ENCODE data around the gene TTC5. TPM values are rescaled to one million over a fixed set of nuclear protein-coding genes. Genes with fewer than 3 reads are reported as not detected.

TTC5 gene
- total RNA-seq, 1 experiment from 2014 or later: 20.6 TPM

DNA sequence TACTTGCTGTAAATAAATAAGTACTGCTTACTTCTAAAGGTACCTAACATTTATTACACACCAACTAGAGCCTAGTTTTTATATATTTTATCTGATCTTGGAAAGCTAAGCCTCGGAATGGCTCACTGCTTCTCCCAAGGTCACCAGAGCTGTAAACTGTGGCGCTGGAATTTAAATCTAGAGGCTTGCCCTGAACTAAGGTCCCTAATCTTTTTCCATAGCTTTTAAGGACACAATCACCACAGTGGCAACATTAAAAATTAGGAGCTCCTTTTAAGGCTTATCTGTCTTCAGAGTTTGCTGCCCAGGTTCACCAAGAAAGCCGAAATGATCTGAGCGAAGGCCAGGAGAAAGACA is 26.7 kb upstream of the TTC5 start:
- peak overlapping the region; percentile 2 for H2BK5ac ChIP-seq (ENCODE audit: insufficient read length, low read length)
- no peaks in the 10 kb centered on the region for H4K20me1 ChIP-seq (ENCODE audit: control insufficient read depth, insufficient read depth, insufficient read length)
- Mint-ChIP-seq H3K4me3 (peak overlapping the region; percentile 95 to 99), H3K27ac (peak overlapping the region; percentile 99 to 100 (median 99)), H3K9me3 (peaks cover 0 to 3% of the 10 kb centered on the region in 2 experiments; a peak in 1 of 5 replicates), H3K4me1 (peaks cover 35% of the 10 kb centered on the region in 2 experiments), H3K27me3 (ENCODE audit: low read depth) (no peaks in the 10 kb centered on the region), H3K36me3 (ENCODE audit: insufficient read depth in 1 of 3, low read depth in 3 of 3) (peaks cover 16 to 45% (median 34%) of the 10 kb centered on the region in 3 experiments; a peak in 6 of 7 replicates)
- H4K8ac ChIP-seq (replicated peaks; ENCODE audit: insufficient read length, low read depth, low read length): no peak overlapping the region
- peak overlapping the region; percentile 19 for H3K56ac ChIP-seq (ENCODE audit: insufficient read length, low read depth, low read length)
- peaks cover 6% of the 10 kb centered on the region for H3K23me2 ChIP-seq (ENCODE audit: insufficient read length, low read depth, low read length, poor library complexity, severe bottlenecking)
- H3K18ac ChIP-seq (ENCODE audit: insufficient read length, low read depth, low read length): peak overlapping the region; percentile 87
- peaks cover 6% of the 10 kb centered on the region for H3K4me1 ChIP-seq (ENCODE audit: insufficient read depth, low read length)
- no peak overlapping the region for H2AFZ ChIP-seq (ENCODE audit: low read length)
- H2BK15ac ChIP-seq (ENCODE audit: low read depth, low read length): no peak overlapping the region
- WGBS (ENCODE audit: extremely low coverage, insufficient read length, low lambda C conversion rate): no CpG with 5 or more reads among the region's 4 CpGs
- H4K91ac ChIP-seq (ENCODE audit: insufficient read length, low read depth, low read length): peak overlapping the region; percentile 36
- H3K79me1 ChIP-seq (ENCODE audit: insufficient read depth, low read depth, low read length, poor library complexity, severe bottlenecking): no peaks in the 10 kb centered on the region
- H3K23ac ChIP-seq (ENCODE audit: insufficient read length, low read depth, low read length): no peak overlapping the region
- peak overlapping the region; percentile 84; the same call in 1 of the 2 replicates for H3K14ac ChIP-seq (ENCODE audit: insufficient read depth, low read length)
- no peak overlapping the region for H2BK20ac ChIP-seq (ENCODE audit: low read depth, low read length, poor library complexity, severe bottlenecking)
- peak overlapping the region; percentile 73 for H3T11ph ChIP-seq (ENCODE audit: low read length)
- peak overlapping the region; percentile 81 for H2BK120ac ChIP-seq (ENCODE audit: low read depth, low read length, poor library complexity, severe bottlenecking)
- H3K27me3 ChIP-seq (ENCODE audit: insufficient read depth, low read length): no peaks in the 10 kb centered on the region
- no peak overlapping the region for H2BK12ac ChIP-seq (ENCODE audit: insufficient read length, low read depth, low read length)
- no peaks in the 10 kb centered on the region for H3K9me3 ChIP-seq (ENCODE audit: control insufficient read depth, low read depth, low read length)
- H3K4ac ChIP-seq (ENCODE audit: low read depth, low read length): peak overlapping the region; percentile 6; the same call in 1 of the 2 replicates
- no peak for DNase-seq
- H3K9ac ChIP-seq (ENCODE audit: extremely low read depth, insufficient read length, low read length): peak overlapping the region; percentile 97
- peak overlapping the region; percentile 10 for H3K27ac ChIP-seq (ENCODE audit: insufficient read length, low read depth, low read length)
- H3K4me2 ChIP-seq (ENCODE audit: insufficient read depth, insufficient read length, low read length): peak overlapping the region; percentile 44
- H2AK5ac ChIP-seq (ENCODE audit: insufficient read length, low read length): no peak overlapping the region
- peak overlapping the region; percentile 13 for H4K5ac ChIP-seq (ENCODE audit: insufficient read length, low read depth, low read length)
- H3K79me2 ChIP-seq (ENCODE audit: insufficient read depth, low read length): peaks cover 38% of the 10 kb centered on the region
- TF ChIP-seq, protein P1, sequence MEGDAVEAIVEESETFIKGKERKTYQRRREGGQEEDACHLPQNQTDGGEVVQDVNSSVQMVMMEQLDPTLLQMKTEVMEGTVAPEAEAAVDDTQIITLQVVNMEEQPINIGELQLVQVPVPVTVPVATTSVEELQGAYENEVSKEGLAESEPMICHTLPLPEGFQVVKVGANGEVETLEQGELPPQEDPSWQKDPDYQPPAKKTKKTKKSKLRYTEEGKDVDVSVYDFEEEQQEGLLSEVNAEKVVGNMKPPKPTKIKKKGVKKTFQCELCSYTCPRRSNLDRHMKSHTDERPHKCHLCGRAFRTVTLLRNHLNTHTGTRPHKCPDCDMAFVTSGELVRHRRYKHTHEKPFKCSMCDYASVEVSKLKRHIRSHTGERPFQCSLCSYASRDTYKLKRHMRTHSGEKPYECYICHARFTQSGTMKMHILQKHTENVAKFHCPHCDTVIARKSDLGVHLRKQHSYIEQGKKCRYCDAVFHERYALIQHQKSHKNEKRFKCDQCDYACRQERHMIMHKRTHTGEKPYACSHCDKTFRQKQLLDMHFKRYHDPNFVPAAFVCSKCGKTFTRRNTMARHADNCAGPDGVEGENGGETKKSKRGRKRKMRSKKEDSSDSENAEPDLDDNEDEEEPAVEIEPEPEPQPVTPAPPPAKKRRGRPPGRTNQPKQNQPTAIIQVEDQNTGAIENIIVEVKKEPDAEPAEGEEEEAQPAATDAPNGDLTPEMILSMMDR (conservative IDR thresholded peaks at IDR 0.05): no peak

Data from H9 (cell line).